Globus pallidus (tissue), 1 donor: Measurements from ENCODE around the gene MUC6.

Source experiments
- DNase-seq: peaks from one replicate; pipeline ENCODE4 v3.0.0-alpha.2; 2015; ENCODE audit warnings: low spot score

The MUC6 gene

GRCh38 chr11:1036303-1036923 is at the start of gene MUC6:
MUC6 (minus strand) TSS chr11:1036718; CDS start chr11:1036655, 63 bp downstream.
- no peak for DNase-seq

- DNase-seq: no peak
These were observed 49.1 kb upstream of the MUC6 start for GRCh38 chr11:1085440-1086170.

DNA sequence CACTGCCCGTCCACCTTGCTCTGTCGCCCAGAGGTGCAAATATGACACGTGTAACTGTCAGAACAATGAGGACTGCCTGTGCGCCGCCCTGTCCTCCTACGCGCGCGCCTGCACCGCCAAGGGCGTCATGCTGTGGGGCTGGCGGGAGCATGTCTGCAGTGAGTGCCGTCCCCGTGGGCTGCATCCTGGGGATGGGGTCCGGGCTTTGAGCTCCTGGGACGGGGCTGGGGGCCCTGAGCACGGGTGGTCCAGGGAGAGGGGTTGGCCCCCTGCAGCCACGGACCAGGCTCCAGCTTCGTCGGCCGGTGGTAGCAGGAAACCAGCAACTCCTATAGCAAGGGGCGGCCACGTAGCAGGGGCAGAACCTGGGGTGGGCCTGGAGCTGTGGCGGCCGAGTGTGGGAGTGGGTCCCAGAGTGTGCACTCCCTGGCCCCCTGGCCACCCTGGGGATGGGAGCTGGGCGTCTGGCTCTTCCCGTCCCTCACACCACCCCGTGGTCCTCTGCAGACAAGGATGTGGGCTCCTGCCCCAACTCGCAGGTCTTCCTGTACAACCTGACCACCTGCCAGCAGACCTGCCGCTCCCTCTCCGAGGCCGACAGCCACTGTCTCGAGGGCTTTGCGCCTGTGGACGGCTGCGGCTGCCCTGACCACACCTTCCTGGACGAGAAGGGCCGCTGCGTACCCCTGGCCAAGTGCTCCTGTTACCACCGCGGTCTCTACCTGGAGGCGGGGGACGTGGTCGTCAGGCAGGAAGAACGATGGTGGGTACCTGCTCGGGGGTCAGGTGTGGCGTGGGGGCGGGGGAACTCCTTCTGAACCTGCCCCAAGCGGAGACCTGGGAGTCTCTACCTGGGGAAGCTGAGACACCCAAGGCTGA is 48.3 kb upstream of the MUC6 start:
- DNase-seq: no peak

- no peak for DNase-seq
These were observed 47.4 kb upstream of the MUC6 start for GRCh38 chr11:1083621-1084551.

DNA sequence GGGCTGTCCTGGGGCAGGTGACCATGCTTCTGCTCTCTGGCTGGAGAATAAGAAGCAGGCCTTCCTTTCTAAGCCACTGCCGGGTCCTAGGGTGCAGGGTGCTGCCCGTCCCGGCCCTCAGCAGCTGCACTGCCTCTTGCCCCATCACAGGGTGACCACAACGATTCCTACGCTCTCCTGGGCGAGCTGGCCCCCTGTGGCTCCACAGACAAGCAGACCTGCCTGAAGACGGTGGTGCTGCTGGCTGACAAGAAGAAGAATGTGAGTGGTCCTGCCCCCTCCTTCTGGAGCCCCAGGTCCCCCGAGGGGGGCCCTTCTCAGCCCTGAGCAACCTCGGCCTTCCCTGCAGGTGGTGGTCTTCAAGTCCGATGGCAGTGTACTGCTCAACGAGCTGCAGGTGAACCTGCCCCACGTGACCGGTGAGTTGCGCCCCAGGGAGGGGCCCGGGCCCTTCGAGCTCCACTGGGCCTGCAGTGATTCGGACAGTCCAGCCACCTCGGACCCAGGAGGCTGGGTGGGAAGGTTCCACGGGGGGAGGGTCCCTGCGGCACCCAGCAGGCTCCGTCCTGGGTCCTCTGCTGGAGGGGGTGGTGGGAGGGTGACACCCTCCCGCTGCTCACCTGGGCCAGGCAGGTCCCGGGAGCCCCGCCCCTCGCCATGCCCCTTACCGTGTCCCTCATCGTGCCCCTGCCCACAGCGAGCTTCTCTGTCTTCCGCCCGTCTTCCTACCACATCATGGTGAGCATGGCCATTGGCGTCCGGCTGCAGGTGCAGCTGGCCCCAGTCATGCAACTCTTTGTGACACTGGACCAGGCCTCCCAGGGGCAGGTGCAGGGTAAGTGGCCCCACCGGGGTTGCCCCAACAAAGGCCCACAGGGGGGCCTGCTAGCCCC is 46.5 kb upstream of the MUC6 start:
- DNase-seq: no peak

- no peak for DNase-seq
These were observed 45.8 kb upstream of the MUC6 start for GRCh38 chr11:1082346-1082727.

GRCh38 chr11:1081601-1082311 is 45.2 kb upstream of the MUC6 start:
- no peak for DNase-seq

- no peak for DNase-seq
These were observed 41.7 kb upstream of the MUC6 start for GRCh38 chr11:1078191-1078601.

DNA sequence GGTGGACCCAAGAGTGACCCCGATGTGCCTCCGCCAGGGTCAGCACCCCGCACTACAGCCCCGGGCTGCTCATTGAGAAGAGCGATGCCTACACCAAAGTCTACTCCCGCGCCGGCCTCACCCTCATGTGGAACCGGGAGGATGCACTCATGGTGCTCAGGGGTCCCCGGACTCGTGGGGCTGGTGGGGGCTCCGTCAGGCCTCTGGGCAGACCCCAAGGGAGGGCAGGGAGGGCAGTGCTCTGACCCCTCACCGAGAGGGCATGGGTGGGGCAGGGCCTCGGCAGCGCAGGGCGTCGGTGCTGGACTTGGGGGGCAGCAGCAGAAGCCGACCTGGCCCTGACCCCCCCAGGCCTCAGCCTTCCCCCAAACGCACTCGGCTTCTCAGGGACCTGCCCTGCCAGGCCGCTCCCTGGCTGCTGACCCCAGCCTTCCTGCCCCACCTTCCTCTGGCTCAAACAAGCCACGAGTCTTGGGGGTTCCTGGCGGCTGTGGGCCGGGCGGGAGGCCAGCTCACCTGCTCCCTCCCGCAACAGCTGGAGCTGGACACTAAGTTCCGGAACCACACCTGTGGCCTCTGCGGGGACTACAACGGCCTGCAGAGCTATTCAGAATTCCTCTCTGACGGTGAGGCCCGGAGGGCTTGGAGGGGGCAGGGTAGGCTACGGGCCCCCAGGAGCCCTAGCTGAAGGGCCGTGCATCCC is 41.0 kb upstream of the MUC6 start:
- no peak for DNase-seq

DNA sequence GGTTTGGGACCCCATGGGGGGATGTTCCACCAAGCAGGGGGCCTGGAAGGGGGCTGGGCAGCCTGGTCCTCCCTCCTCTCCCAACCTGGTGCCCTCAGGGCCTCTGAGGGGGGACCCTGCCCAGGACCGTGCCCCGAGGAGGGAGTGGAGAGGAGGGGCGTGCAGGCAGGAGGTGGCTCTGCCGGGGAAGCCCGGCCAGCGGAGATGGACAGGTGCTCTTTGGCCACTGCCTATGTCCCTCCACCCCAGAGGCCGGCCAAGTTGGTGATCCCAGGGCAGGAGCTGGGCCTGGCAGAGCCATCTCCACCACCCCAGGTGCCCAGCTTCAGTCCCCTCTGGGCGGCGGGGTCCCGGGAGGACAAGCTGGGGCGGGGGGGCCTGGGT is 40.5 kb upstream of the MUC6 start:
- no peak for DNase-seq

GRCh38 chr11:1076061-1076665 is 39.6 kb upstream of the MUC6 start:
- no peak for DNase-seq

- no peak for DNase-seq
These were observed 38.9 kb upstream of the MUC6 start for GRCh38 chr11:1075341-1075911.

GRCh38 chr11:1074244-1075221 is 38.0 kb upstream of the MUC6 start, which contains the start of gene MUC2:
MUC2 (plus strand) TSS chr11:1074874.
- DNase-seq: no peak

- no peak for DNase-seq
These were observed 37.3 kb upstream of the MUC6 start for GRCh38 chr11:1073851-1074243.

GRCh38 chr11:1073261-1073724 is 36.8 kb upstream of the MUC6 start:
- peak; percentile 2 for DNase-seq

GRCh38 chr11:1072821-1073231 is 36.3 kb upstream of the MUC6 start:
- no peak for DNase-seq
